22Rv1 (cell line): ENCODE measurements around the gene CSF1R.

Experiments
- H3K27ac ChIP-seq: fragments of 450-650 bp; 2 replicates; pipeline ENCODE4 v1.5.1; 2017
- CTCF ChIP-seq: fragments of 450-650 bp; IDR thresholded peaks from 2 replicates; pipeline ENCODE4 v1.5.1; 2017; ENCODE audit warnings: mild to moderate bottlenecking
- ZFX ChIP-seq: fragments of 450-650 bp; IDR thresholded peaks from 2 replicates; pipeline ENCODE4 v1.6.1; 2017; ENCODE audit warnings: antibody characterized with exemption, borderline replicate concordance

The CSF1R gene

GRCh38 chr5:150123542-150123941, 37.2 kb upstream of the CSF1R start:
- no peak for TF ChIP-seq ZFX
- TF ChIP-seq CTCF = no peak
- H3K27ac ChIP-seq = no peak overlapping the region

GRCh38 chr5:150122536-150123481, 36.5 kb upstream of the CSF1R start:
- TF ChIP-seq CTCF = no peak
- TF ChIP-seq ZFX = no peak
- H3K27ac ChIP-seq = no peak overlapping the region

DNA sequence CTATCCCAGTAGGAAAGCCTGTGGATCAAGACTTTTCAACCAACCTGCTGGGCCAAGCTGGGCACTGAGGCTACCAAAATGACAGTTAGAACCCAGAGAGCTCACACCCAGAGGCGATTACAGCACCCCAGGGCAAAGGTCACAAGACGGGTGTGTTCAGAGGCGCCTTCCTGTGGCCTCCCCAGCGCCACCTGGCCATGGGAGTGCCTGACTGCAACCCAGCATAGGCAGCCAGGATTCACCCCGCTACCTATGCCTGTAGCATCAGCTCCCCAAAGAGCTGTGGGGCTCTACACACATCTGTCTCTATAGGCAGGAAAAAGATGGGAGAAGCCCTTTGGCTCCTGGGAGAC, 35.8 kb upstream of the CSF1R start:
- no peak overlapping the region for H3K27ac ChIP-seq
- TF ChIP-seq CTCF (0 out of 2 replicates have a peak, but pooled peaks have one; percentile 6), ZFX (no peak)

DNA sequence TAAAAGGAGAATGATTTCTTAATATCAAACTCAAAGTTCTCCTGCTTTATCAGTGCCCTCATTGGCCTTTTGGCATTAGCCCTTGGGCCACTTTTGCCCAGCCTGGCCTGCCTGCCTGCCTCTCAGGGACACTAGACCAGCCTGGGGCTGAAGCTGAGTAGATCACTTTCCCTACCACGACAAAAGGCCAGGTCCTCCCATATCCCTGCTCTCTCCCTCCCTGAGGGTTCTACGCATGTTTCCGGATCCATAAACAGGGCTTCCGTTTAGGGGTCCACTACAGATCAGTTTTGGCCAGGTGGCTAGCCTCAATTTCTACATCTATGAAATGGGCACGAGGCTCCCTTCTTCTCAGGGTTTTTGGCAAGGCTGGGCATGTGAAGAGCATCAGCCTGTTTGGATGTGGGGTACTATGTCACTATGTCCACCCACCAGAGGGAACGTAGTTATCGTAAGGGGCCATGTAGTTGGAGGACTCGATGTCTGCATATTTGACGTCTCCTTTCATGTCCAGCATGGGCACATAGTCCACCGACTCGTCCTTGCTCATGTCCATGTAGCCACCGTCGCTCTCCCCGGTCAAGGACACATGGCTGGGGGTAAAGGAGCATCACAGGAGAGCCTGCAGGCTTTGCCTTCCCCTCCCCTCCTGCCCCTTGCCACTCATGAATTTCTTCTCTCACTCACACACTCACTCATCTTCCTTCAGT, 35.2 kb upstream of the CSF1R start:
- no peak overlapping the region for H3K27ac ChIP-seq
- TF ChIP-seq CTCF (no peak), ZFX (no peak)

DNA sequence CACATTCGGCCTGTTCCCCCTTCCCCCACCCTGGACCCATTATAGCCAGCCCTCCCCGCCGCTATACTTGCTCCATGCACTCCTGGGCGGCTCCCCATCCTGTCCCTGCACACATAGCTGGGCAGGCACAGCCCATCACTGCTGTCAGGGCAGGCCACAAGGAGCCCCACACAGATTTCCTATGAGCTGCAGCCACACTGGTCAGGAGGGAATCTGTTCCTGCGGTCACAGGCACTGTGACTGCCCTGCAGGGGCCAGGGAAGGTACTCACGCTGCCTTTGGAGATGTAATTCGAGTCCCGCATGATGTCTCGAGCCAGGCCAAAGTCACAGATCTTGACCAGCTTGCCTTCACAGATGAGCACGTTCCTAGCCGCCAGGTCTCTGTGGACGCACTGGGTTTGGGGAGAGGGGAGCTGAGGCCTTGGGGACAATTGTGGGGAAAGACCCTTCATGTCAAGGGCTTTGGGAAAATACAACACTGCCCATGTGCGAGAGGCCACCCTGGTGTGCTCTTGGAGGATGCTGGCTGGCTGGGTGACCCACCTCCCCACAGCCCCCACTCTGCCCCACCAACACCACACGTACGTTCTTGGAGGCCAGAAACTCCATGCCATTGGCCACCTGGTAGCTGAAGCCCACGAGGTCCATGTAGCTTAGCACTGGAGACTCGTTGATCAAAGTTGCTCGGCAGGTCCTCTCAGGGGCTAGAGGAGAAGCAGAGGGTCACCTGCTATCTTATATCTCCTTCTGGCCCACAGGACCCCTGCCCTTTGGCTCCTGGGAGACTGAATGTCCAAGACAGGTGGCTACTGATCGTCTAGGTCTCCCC, 34.5 kb upstream of the CSF1R start:
- TF ChIP-seq ZFX = no peak
- TF ChIP-seq CTCF = no peak
- no peak overlapping the region for H3K27ac ChIP-seq

- H3K27ac ChIP-seq = no peak overlapping the region
- no peak for TF ChIP-seq CTCF
- TF ChIP-seq ZFX = no peak
Measured at GRCh38 chr5:150120062-150120441, 33.7 kb upstream of the CSF1R start.
